H1 (cell line): Measurements from ENCODE around the gene ZBTB46. TPM values are rescaled to one million over a fixed set of nuclear protein-coding genes. Genes with fewer than 3 reads are reported as not detected.

Experiments used
- CTCF ChIA-PET: fragments of 300-600 bp; sonication (Branson Sonifier 250); formaldehyde crosslinking; loops from one replicate; lab custom pipeline; 2021; ENCODE audit not compliant: partially characterized antibody; lab: Charles Lee
- POLR2A ChIA-PET: fragments of 300-600 bp; sonication (Branson Sonifier 250); formaldehyde crosslinking; loops from one replicate; lab custom pipeline; 2021; ENCODE audit warnings: inconsistent platforms; ENCODE audit not compliant: partially characterized antibody; lab: Charles Lee
- DNase-seq, 2 experiments: peaks; one replicate each; pipeline versions ENCODE4 v3.0.0 to v3.0.0-alpha.2; 2010 to 2022; ENCODE audit warnings: low spot score in 2 of 2, low read depth in 1 of 2, mixed read lengths in 1 of 2
- FAIRE-seq: peaks from 2 replicates; lab custom pipeline; 2011; peaks lifted over from hg19 to GRCh38; lab: Jason Lieb, UNC
- H2AFZ ChIP-seq: 2 replicates; pipeline ENCODE4 v1.8.1; 2012; ENCODE audit warnings: low read length, inconsistent platforms
- H2AK5ac ChIP-seq: 2 replicates; pipeline ENCODE4 v1.6.1; 2013; ENCODE audit warnings: low read depth, low read length
- H2BK120ac ChIP-seq: replicated peaks from 2 replicates; pipeline ENCODE3; 2013; ENCODE audit warnings: low read depth, low read length, inconsistent platforms
- H2BK12ac ChIP-seq: 2 replicates; pipeline ENCODE4 v1.6.1; 2013; ENCODE audit warnings: low read depth, low read length
- H2BK15ac ChIP-seq: 2 replicates; pipeline ENCODE4 v1.6.1; 2013; ENCODE audit warnings: low read length
- H2BK20ac ChIP-seq: 2 replicates; pipeline ENCODE4 v1.6.1; 2013; ENCODE audit warnings: low read length
- H2BK5ac ChIP-seq: 2 replicates; pipeline ENCODE4 v1.6.1; 2013; ENCODE audit warnings: low read depth, low read length
- H3K14ac ChIP-seq: 2 replicates; pipeline ENCODE4 v1.6.1; 2013; ENCODE audit warnings: inconsistent platforms; ENCODE audit not compliant: insufficient read length
- H3K18ac ChIP-seq: 2 replicates; pipeline ENCODE4 v1.6.1; 2013; ENCODE audit warnings: low read length; ENCODE audit errors: extremely low read depth
- H3K23ac ChIP-seq: 2 replicates; pipeline ENCODE4 v1.6.1; 2013; ENCODE audit warnings: inconsistent platforms; ENCODE audit not compliant: insufficient read length
- H3K23me2 ChIP-seq: 2 replicates; pipeline ENCODE4 v1.6.1; 2013; ENCODE audit warnings: low read depth, low read length
- H3K27ac ChIP-seq: 2 replicates; pipeline ENCODE4 v1.6.1; 2011; ENCODE audit warnings: low read depth, low read length, inconsistent platforms
- H3K27me3 ChIP-seq, 4 experiments: replicated peaks in 1 of 4; 1 replicate in 1 of 4; 2 replicates in 3 of 4; pipeline versions ENCODE4 v1.6.1 to v1.8.1; 2011 to 2013; ENCODE audit warnings: low read length in 3 of 4, mild to moderate bottlenecking in 3 of 4, inconsistent platforms in 2 of 4, mixed read lengths in 2 of 4, moderate library complexity in 1 of 4; ENCODE audit not compliant: control insufficient read depth in 3 of 4, insufficient read depth in 3 of 4; ENCODE audit errors: extremely low read depth in 1 of 4
- H3K36me3 ChIP-seq, 4 experiments: 2 replicates each; pipeline versions ENCODE4 v1.6.1 to v1.8.1; 2011 to 2013; ENCODE audit warnings: mild to moderate bottlenecking in 4 of 4, low read length in 3 of 4, moderate library complexity in 2 of 4, control low read depth in 1 of 4, inconsistent platforms in 1 of 4; ENCODE audit not compliant: insufficient read depth in 4 of 4, control insufficient read depth in 2 of 4
- H3K4ac ChIP-seq: replicated peaks from 2 replicates; pipeline ENCODE3; 2013; ENCODE audit warnings: low read length, low read depth, mixed read lengths, inconsistent platforms; ENCODE audit not compliant: insufficient read length
- H3K4me1 ChIP-seq, 4 experiments: replicated peaks in 1 of 4; 1 replicate in 1 of 4; 2 replicates in 3 of 4; pipeline versions ENCODE4 v1.6.1 to v1.8.1; 2011 to 2013; ENCODE audit warnings: low read length in 3 of 4, inconsistent platforms in 2 of 4, mixed read lengths in 1 of 4; ENCODE audit not compliant: insufficient read depth in 4 of 4, control insufficient read depth in 3 of 4
- H3K4me2 ChIP-seq, 2 experiments: 2 replicates each; pipeline versions ENCODE4 v1.6.1 to v1.8.1; 2011 to 2013; ENCODE audit warnings: low read depth in 2 of 2, low read length in 2 of 2, control low read depth in 1 of 2, inconsistent platforms in 1 of 2, mild to moderate bottlenecking in 1 of 2; ENCODE audit not compliant: insufficient read depth in 1 of 2
- H3K4me3 ChIP-seq, 4 experiments: fragments of 200-600, 300-600 bp in 1 of 4; sonication (generic), shearing (Covaris generic), sonication (Bioruptor Twin) in 1 of 4; 2 replicates each; pipeline versions ENCODE4 v1.5.1 to v1.8.1; 2011 to 2016; ENCODE audit warnings: low read length in 4 of 4, low read depth in 3 of 4, control low read depth in 2 of 4, inconsistent platforms in 2 of 4, mild to moderate bottlenecking in 2 of 4, mixed read lengths in 1 of 4, moderate library complexity in 1 of 4; ENCODE audit not compliant: insufficient read depth in 2 of 4; ENCODE audit errors: extremely low read depth in 1 of 4
- H3K56ac ChIP-seq: replicated peaks from 2 replicates; pipeline ENCODE3; 2013; ENCODE audit warnings: low read depth, mild to moderate bottlenecking, mixed read lengths, low read length, inconsistent platforms; ENCODE audit not compliant: insufficient read length
- H3K79me1 ChIP-seq: 2 replicates; pipeline ENCODE4 v1.6.1; 2013; ENCODE audit warnings: low read depth, low read length, control low read depth
- H3K79me2 ChIP-seq, 2 experiments: 2 replicates each; pipeline versions ENCODE4 v1.6.1 to v1.8.1; 2012 to 2013; ENCODE audit warnings: low read length in 2 of 2, mild to moderate bottlenecking in 2 of 2, inconsistent platforms in 1 of 2; ENCODE audit not compliant: insufficient read depth in 2 of 2, control insufficient read depth in 1 of 2
- H3K9ac ChIP-seq, 4 experiments: replicated peaks in 1 of 4; 1 replicate in 1 of 4; 2 replicates in 3 of 4; pipeline versions ENCODE4 v1.6.1 to v1.8.1; 2011 to 2013; ENCODE audit warnings: low read depth in 3 of 4, low read length in 3 of 4, control low read depth in 2 of 4, mild to moderate bottlenecking in 2 of 4, moderate library complexity in 2 of 4, inconsistent platforms in 1 of 4; ENCODE audit errors: extremely low read depth in 1 of 4
- H3K9me3 ChIP-seq, 2 experiments: 2 replicates each; pipeline versions ENCODE4 v1.6.1 to v1.8.1; 2012 to 2013; ENCODE audit warnings: mild to moderate bottlenecking in 2 of 2, moderate library complexity in 2 of 2, control low read depth in 1 of 2, inconsistent platforms in 1 of 2, low read depth in 1 of 2, low read length in 1 of 2, mixed read lengths in 1 of 2; ENCODE audit not compliant: insufficient read depth in 2 of 2
- H4K20me1 ChIP-seq, 2 experiments: replicated peaks in 1 of 2; 2 replicates each; pipeline versions ENCODE3 to v1.8.1; 2011 to 2013; ENCODE audit warnings: inconsistent platforms in 2 of 2, low read length in 2 of 2, mild to moderate bottlenecking in 1 of 2; ENCODE audit not compliant: insufficient read depth in 2 of 2, control insufficient read depth in 1 of 2
- H4K5ac ChIP-seq: 2 replicates; pipeline ENCODE4 v1.6.1; 2013; ENCODE audit warnings: low read length, low read depth, mixed read lengths, inconsistent platforms; ENCODE audit not compliant: insufficient read length
- H4K8ac ChIP-seq: 2 replicates; pipeline ENCODE4 v1.8.0; 2013; ENCODE audit warnings: mild to moderate bottlenecking, moderate library complexity, low read length, inconsistent platforms; ENCODE audit not compliant: insufficient read depth; ENCODE audit errors: extremely low read depth
- H4K91ac ChIP-seq: replicated peaks from 2 replicates; pipeline ENCODE3; 2013; ENCODE audit warnings: low read length, mixed read lengths, inconsistent platforms; ENCODE audit not compliant: insufficient read length
- BCL11A ChIP-seq, 2 experiments: IDR thresholded peaks; one replicate each; pipeline ENCODE4 v1.6.1; 2011; ENCODE audit warnings: low read depth in 2 of 2, low read length in 2 of 2, mild to moderate bottlenecking in 2 of 2
- CTBP2 ChIP-seq: IDR thresholded peaks from 2 replicates; pipeline ENCODE4 v1.7.0; 2011; ENCODE audit warnings: borderline replicate concordance, mild to moderate bottlenecking, moderate library complexity, mixed read lengths, low read length; ENCODE audit not compliant: insufficient read depth, insufficient read length
- EGR1 ChIP-seq: IDR thresholded peaks from 2 replicates; pipeline ENCODE4 v1.6.1; 2011; ENCODE audit warnings: low read depth, low read length, borderline replicate concordance
- HDAC2 ChIP-seq, 2 experiments: fragments of 300-600 bp in 1 of 2; sonication (generic) in 1 of 2; IDR thresholded peaks; 2 replicates each; pipeline ENCODE4 v1.6.1; 2011 to 2012; ENCODE audit warnings: low read depth in 2 of 2, low read length in 2 of 2, mild to moderate bottlenecking in 2 of 2, moderate library complexity in 2 of 2, borderline replicate concordance in 1 of 2, inconsistent platforms in 1 of 2
- POLR2AphosphoS5 ChIP-seq: IDR thresholded peaks from 2 replicates; pipeline ENCODE4 v1.6.1; 2011; ENCODE audit warnings: low read depth, low read length
- SAP30 ChIP-seq: fragments of 300-600 bp; sonication (generic); IDR thresholded peaks from 2 replicates; pipeline ENCODE4 v1.7.1; 2012; ENCODE audit warnings: low read length, moderate library complexity, mild to moderate bottlenecking, inconsistent platforms; ENCODE audit not compliant: insufficient read depth, insufficient replicate concordance
- ZNF274 ChIP-seq: IDR thresholded peaks from 2 replicates; pipeline ENCODE4 v1.7.0; 2012; ENCODE audit warnings: low read length, borderline replicate concordance; ENCODE audit errors: extremely low read depth
- WGBS, 2 experiments: shearing (Covaris generic) in 1 of 2; methylation state at CpG; one replicate each; pipeline versions ENCODE4 v1.1.6 to v1.1.7; 2013 to 2015; ENCODE audit warnings: low lambda C conversion rate in 2 of 2, mixed read lengths in 2 of 2, inconsistent platforms in 1 of 2, low coverage in 1 of 2, missing lambda C conversion rate in 1 of 2; ENCODE audit not compliant: insufficient replicate concordance in 2 of 2, insufficient coverage in 1 of 2, insufficient read length in 1 of 2; ENCODE audit errors: extremely low coverage in 1 of 2, missing lambda C conversion rate in 1 of 2; 5-methylcytosine and 5-hydroxymethylcytosine counted together
- polyA plus RNA-seq, 7 experiments: library from polyadenylated mRNA; depleted of rRNA in 3 of 7; stranded (reverse) in 5 of 7; unstranded in 2 of 7; fragments of >200 nt in 5 of 7; fragments of 200-250 nt in 2 of 7; gene quantifications; 1 replicate in 5 of 7; 2 replicates in 1 of 7; 4 replicates in 1 of 7; pipeline versions ENCODE4 v1.2.1 to v1.2.3, GENCODE V29; 2011 to 2013; ENCODE audit warnings: missing spikeins in 2 of 7, mixed read lengths in 2 of 7
- total RNA-seq: library from RNA; stranded (reverse); fragmentation: NEBNext Ultra II Directional; extraction: Animal tissue kit (Norgen Biotek cat#: 25700); gene quantifications from 2 replicates; pipeline ENCODE4 v1.2.1, GENCODE V29; 2021

ZBTB46 gene
- total and polyA plus RNA-seq, 2 of the 8 experiments (the other 6 are each of a cell fraction or from before 2014, with no cell fraction given): 6.4 to 22.4 TPM

GRCh38 chr20:63787302-63787701, 43.8 kb downstream of the ZBTB46 start:
- DNase-seq (no peak), FAIRE-seq (no peak)
- no peak overlapping the region for H3K4me2 ChIP-seq
- no peak overlapping the region for H2AK5ac ChIP-seq
- no peaks in the 10 kb centered on the region for H3K23me2 ChIP-seq
- no peaks in the 10 kb centered on the region for H3K9me3 ChIP-seq
- no peak overlapping the region for H2BK120ac ChIP-seq
- H3K9ac ChIP-seq: no peak overlapping the region
- no peak overlapping the region for H3K4ac ChIP-seq
- H3K23ac ChIP-seq: no peak overlapping the region
- no peak overlapping the region for H2BK12ac ChIP-seq
- H3K36me3 ChIP-seq: peaks cover 2 to 13% (median 7%) of the 10 kb centered on the region in 4 experiments; a peak in 4 of 8 replicates
- H3K4me3 ChIP-seq: no peak overlapping the region
- H2BK15ac ChIP-seq: no peak overlapping the region
- H2BK20ac ChIP-seq: no peak overlapping the region
- no peak overlapping the region for H2AFZ ChIP-seq
- no peak overlapping the region for H3K27ac ChIP-seq
- ChIA-PET CTCF (interaction anchor here (1.1 to 15.2 kb wide), 19 partner anchors 7 to 188 kb away, joined by 3 to 191 read pairs (median 5); partner anchors contain the start of genes ABHD16B, ARFRP1, DNAJC5 and ZGPAT), POLR2A (interaction anchor here (1.0 kb wide), 1 partner anchor 10 kb away, joined by 3 read pairs; no protein-coding TSS in a partner anchor)
- no peaks in the 10 kb centered on the region for H3K27me3 ChIP-seq
- peaks cover 5% of the 10 kb centered on the region; the same call in 1 of the 2 replicates for H3K79me1 ChIP-seq
- no peak overlapping the region for H3K14ac ChIP-seq
- 99% methylated on average over 11 of the region's 11 CpGs; no CpG with 5 or more reads in 1 of the 2 experiments for WGBS, 2 experiments
- H3K56ac ChIP-seq: no peak overlapping the region
- H3K4me1 ChIP-seq: no peaks in the 10 kb centered on the region; a peak in 1 of 7 replicates
- H4K5ac ChIP-seq: no peak overlapping the region
- H4K20me1 ChIP-seq: peaks cover 0 to 6% of the 10 kb centered on the region in 2 experiments
- H4K91ac ChIP-seq: no peak overlapping the region
- H3K79me2 ChIP-seq: peaks cover 0 to 7% of the 10 kb centered on the region in 2 experiments; a peak in 1 of 4 replicates
- no peak overlapping the region for H4K8ac ChIP-seq
- H2BK5ac ChIP-seq: no peak overlapping the region
- no peak overlapping the region for H3K18ac ChIP-seq
- no peak for TF ChIP-seq SAP30
- TF ChIP-seq EGR1: no peak
- no peak for TF ChIP-seq POLR2AphosphoS5
- TF ChIP-seq HDAC2 (IDR thresholded peaks at IDR 0.05; ENCODE audit: borderline replicate concordance in 1 of 2, low read depth in 2 of 2, low read length in 2 of 2): no peak
- no peak for TF ChIP-seq CTBP2
- no peak for TF ChIP-seq BCL11A (IDR thresholded peaks at IDR 0.05; ENCODE audit: low read depth in 2 of 2, low read length in 2 of 2)
- TF ChIP-seq ZNF274: no peak
